Activated CD8-positive, alpha-beta T cell treated with anti-CD3 and anti-CD28 coated beads for 36 hours (primary cell): ENCODE data around the gene LY86. TPM values are rescaled to one million over a fixed set of nuclear protein-coding genes. Genes with fewer than 3 reads are reported as not detected.

ENCODE experiments used
- ATAC-seq: fragments of 200-7000 bp; cut with Tn5 transposase; one replicate; pipeline ENCODE4 v1.10.0; 2021; ENCODE audit warnings: mild to moderate bottlenecking, moderate library complexity
- CTCF ChIA-PET: fragments of 350-600 bp; sonication (Branson Sonifier 250); formaldehyde crosslinking; loops from one replicate; lab custom pipeline; 2021; ENCODE audit warnings: antibody characterized with exemption; lab: Charles Lee
- POLR2A ChIA-PET: fragments of 350-600 bp; sonication (Branson Sonifier 250); formaldehyde crosslinking; loops from one replicate; lab custom pipeline; 2021; ENCODE audit warnings: antibody characterized with exemption; lab: Charles Lee
- DNase-seq: peaks from one replicate; pipeline ENCODE4 v3.0.0-alpha.2; 2020
- H3K27ac Mint-ChIP-seq: one replicate; pipeline ENCODE4 v1.8.0; 2021; ENCODE audit warnings: mild to moderate bottlenecking, mixed read lengths
- H3K27me3 Mint-ChIP-seq: one replicate; pipeline ENCODE4 v1.8.0; 2021; ENCODE audit warnings: mixed read lengths
- H3K36me3 Mint-ChIP-seq: one replicate; pipeline ENCODE4 v1.8.0; 2021; ENCODE audit warnings: low read depth, mixed read lengths
- H3K4me1 Mint-ChIP-seq: one replicate; pipeline ENCODE4 v1.8.0; 2021; ENCODE audit warnings: low read depth, mixed read lengths
- H3K4me3 Mint-ChIP-seq: one replicate; pipeline ENCODE4 v1.8.0; 2021; ENCODE audit warnings: mild to moderate bottlenecking, moderate library complexity, mixed read lengths
- H3K9me3 Mint-ChIP-seq: one replicate; pipeline ENCODE4 v1.8.0; 2021; ENCODE audit warnings: mixed read lengths
- intact Hi-C: fragments of 100-400 bp; cut with micrococcal nuclease; formaldehyde crosslinking; loops from one replicate; pipeline ENCODE4 v1.10.0; 2022
- total RNA-seq, 2 experiments: library from RNA; stranded (reverse); gene quantifications; one replicate each; pipeline ENCODE4 v1.2.3, GENCODE V29; 2021
- TF ChIP-seq, protein P1 (sequence below): fragments of 200-600 bp; IDR thresholded peaks from one replicate; pipeline ENCODE4 v1.8.0; 2022; ENCODE audit warnings: antibody characterized with exemption, mild to moderate bottlenecking

LY86 gene
- total RNA-seq, result under 1 TPM in 1 of 2 experiments, not detected in 1; 0.32 TPM

- ATAC-seq, result peak; percentile 32
- TF ChIP-seq, protein P1, sequence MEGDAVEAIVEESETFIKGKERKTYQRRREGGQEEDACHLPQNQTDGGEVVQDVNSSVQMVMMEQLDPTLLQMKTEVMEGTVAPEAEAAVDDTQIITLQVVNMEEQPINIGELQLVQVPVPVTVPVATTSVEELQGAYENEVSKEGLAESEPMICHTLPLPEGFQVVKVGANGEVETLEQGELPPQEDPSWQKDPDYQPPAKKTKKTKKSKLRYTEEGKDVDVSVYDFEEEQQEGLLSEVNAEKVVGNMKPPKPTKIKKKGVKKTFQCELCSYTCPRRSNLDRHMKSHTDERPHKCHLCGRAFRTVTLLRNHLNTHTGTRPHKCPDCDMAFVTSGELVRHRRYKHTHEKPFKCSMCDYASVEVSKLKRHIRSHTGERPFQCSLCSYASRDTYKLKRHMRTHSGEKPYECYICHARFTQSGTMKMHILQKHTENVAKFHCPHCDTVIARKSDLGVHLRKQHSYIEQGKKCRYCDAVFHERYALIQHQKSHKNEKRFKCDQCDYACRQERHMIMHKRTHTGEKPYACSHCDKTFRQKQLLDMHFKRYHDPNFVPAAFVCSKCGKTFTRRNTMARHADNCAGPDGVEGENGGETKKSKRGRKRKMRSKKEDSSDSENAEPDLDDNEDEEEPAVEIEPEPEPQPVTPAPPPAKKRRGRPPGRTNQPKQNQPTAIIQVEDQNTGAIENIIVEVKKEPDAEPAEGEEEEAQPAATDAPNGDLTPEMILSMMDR, result no peak
- H3K4me3 Mint-ChIP-seq, result peak within 1 kb of the TSS; percentile 61
- no peaks in the 10 kb centered on the region for H3K27me3 Mint-ChIP-seq
- intact Hi-C loops, result no loop called here
- H3K36me3 Mint-ChIP-seq, result no peaks in the 10 kb centered on the region
- CTCF ChIA-PET, result no interaction called here
- peak within 1 kb of the TSS; percentile 74 for H3K27ac Mint-ChIP-seq
- peaks cover 49% of the 10 kb centered on the region for H3K4me1 Mint-ChIP-seq
- DNase-seq, result peak; percentile 25
- peaks cover 3% of the 10 kb centered on the region for H3K9me3 Mint-ChIP-seq
- POLR2A ChIA-PET, result interaction anchor here (0.6 to 1.0 kb wide), 3 partner anchors 8 to 72 kb away, joined by 4 to 6 read pairs (median 4); no protein-coding TSS in a partner anchor
These were observed at the start of gene LY86 for GRCh38 chr6:6588064-6588923. LY86 (plus strand) TSS chr6:6588720; CDS start chr6:6588735, 15 bp downstream.

GRCh38 chr6:6539036-6539435 is 49.5 kb upstream of the LY86 start:
- Mint-ChIP-seq H3K27ac (no peak overlapping the region), H3K4me3 (no peak overlapping the region), H3K27me3 (peaks cover 19% of the 10 kb centered on the region), H3K4me1 (no peaks in the 10 kb centered on the region), H3K36me3 (no peaks in the 10 kb centered on the region), H3K9me3 (no peaks in the 10 kb centered on the region)
- ChIA-PET POLR2A (no interaction called here), CTCF (interaction anchor here (1.6 kb wide), 1 partner anchor 481 kb away, joined by 5 read pairs; no protein-coding TSS in a partner anchor)
- intact Hi-C loops, result no loop called here
- no peak for DNase-seq
- ATAC-seq, result no peak
- TF ChIP-seq, protein P1, result no peak

DNA sequence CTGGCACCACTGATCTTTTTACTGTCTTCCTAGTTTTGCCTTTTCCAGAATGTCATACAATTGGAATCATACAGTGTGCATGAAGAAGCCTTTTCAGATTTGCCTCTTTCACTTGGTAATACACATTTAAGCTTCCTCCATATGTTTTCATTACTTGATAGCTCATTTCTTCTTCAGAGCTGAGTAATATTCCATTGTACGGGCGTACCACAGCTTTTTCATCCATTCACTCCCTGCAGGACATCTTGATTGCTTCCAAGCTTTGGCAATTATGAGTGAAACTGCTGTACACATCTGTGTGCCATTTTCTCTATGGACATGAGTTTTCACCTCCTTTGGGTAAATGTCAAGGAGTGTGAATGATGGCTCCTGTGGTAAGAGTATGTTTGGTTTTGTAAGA is 46.2 kb upstream of the LY86 start:
- intact Hi-C loops, result loop anchor here (10.0 kb wide), 1 partner anchor 1068 kb away; no protein-coding TSS in a partner anchor
- no peak for DNase-seq
- Mint-ChIP-seq H3K4me3 (no peak overlapping the region), H3K36me3 (no peaks in the 10 kb centered on the region), H3K27me3 (peaks cover 36% of the 10 kb centered on the region), H3K27ac (no peak overlapping the region), H3K9me3 (no peaks in the 10 kb centered on the region), H3K4me1 (no peaks in the 10 kb centered on the region)
- TF ChIP-seq, protein P1, result no peak
- ChIA-PET CTCF (no interaction called here), POLR2A (interaction anchor here (0.6 kb wide), 1 partner anchor 136 kb away, joined by 3 read pairs; no protein-coding TSS in a partner anchor)
- no peak for ATAC-seq

DNA sequence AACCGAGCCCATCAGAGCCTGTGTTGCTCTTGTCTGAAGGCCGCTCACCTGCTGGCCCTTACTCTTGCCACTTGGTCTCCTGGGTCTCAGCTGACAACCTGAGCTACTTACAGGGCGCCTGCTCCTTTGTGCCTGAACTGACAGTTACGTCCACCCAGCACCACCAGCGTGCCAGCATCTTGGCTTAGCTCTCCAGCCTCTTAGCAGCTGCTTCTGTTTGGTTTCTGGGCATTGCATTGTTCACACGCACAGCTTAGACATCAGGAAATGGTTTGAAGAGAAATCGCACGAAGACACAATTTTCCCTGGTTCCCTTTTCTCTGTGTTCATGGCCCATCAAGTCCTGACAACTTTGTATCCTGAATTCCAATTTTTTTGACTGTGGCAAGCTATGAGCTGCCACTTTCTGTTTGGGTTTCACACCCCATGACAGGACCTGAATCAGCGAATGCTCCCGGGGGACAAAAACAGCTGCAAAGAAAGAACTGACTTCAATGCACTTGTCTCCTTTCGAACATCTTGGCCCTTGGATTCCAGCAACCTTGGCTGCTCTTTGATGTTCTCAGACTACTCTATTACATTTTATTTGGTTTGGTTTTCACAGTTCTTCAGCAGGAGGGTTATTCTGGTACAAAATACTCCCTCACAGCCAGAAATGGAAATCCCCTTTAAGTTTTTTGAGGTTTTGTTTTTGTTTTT is 45.2 kb upstream of the LY86 start:
- no peak for DNase-seq
- no peak for ATAC-seq
- Mint-ChIP-seq H3K9me3 (no peaks in the 10 kb centered on the region), H3K27me3 (peaks cover 43% of the 10 kb centered on the region), H3K36me3 (no peaks in the 10 kb centered on the region), H3K4me1 (no peaks in the 10 kb centered on the region), H3K27ac (no peak overlapping the region), H3K4me3 (no peak overlapping the region)
- CTCF ChIA-PET, result no interaction called here
- POLR2A ChIA-PET, result no interaction called here
- intact Hi-C loops, result loop anchor here (10.0 kb wide), 1 partner anchor 1069 kb away; no protein-coding TSS in a partner anchor
- TF ChIP-seq, protein P1, result no peak
